NCI-H1417 (cell line): ENCODE data around the gene FAM149A.

Experiments
- DNase-seq, 3 experiments: peaks; one replicate each; lab custom pipeline; 2025; lab: John Stamatoyannopoulos, UW

FAM149A gene

GRCh38 chr4:186105647-186106321 lies 1.3 kb downstream of the FAM149A start:
- peak; percentile 22 to 69 (median 45) for DNase-seq

GRCh38 chr4:186107947-186108346 lies 3.4 kb downstream of the FAM149A start:
- DNase-seq, result no peak

GRCh38 chr4:186108391-186108790 lies 3.9 kb downstream of the FAM149A start:
- DNase-seq, result no peak

DNA sequence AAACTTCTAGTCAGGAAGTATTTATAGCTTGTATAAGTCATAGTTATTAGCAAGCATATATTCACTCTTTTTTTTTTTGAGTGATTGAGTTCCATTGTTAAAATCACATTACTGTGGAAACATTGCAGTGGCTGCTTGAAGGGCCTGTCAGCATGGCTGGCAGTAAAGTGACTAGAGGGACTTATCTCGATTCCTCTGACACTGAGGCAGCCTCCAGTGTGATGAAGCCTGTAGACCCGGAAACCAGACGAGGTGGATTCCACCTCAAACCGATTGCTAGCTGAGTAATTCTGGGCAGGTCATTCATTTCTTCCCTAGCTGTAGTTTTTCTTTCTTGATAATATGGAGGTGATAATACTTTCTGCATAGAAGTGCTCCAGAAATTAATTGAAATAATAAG lies 4.7 kb downstream of the FAM149A start:
- DNase-seq, result no peak

GRCh38 chr4:186116697-186117096 lies 12.2 kb downstream of the FAM149A start:
- DNase-seq, result no peak

- DNase-seq, result no peak
Measured at GRCh38 chr4:186118582-186118981, 14.1 kb downstream of the FAM149A start.

GRCh38 chr4:186121057-186121456 lies 16.6 kb downstream of the FAM149A start:
- peak in 1 of 3 experiments; percentile 35 for DNase-seq

- DNase-seq, result no peak
Measured at GRCh38 chr4:186128842-186129241, 24.3 kb downstream of the FAM149A start.

DNA sequence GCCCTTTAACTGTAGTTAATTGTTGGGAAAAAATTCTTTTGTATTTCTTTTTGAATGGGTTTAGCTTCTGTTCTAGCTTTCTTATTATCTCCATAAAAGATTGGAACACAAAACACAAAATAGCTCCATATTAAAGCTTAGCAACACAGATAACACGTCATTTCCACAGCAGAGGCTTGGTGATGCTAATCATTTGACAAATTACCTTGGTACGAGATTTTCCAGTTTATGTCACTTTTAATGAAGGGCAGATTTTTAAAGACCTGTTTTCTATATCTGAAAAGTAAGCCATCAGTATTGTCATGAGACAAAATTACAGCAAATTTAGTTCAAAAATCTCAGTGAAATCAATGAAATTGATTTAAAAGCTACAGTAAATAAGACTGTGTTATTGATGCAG lies 27.4 kb downstream of the FAM149A start:
- no peak for DNase-seq

DNA sequence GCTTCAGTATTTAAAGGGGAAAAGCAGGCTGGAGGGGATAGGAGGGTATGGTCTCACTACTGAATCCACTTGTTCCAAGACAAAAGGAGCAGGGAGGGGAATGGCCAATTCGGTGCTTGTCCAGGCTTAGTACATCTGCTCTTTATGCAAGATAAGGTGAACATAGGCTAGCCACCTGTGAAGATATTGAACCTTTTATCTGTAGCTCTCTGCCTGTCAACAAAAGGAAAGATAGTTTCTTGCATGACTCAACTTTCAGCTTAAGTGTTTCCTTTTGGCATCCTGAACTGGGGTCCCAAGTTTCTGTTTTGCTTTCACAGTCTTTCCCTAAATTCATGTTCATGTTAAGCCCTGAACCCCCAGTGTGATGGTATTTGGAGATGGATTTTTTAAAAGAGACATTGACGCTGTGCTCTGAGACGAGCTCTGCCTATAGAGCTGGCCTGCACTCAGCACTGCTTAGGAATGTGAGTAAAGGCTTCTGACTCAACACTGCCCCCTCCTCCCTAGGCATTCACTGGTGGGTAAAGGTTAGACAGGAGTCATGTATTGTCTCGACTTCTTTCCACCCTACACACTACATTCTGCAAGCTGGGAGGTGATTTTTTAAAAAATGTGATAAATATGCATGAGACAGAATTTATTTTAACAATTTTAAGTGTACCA lies 28.2 kb downstream of the FAM149A start:
- DNase-seq, result no peak

- no peak for DNase-seq
Measured at GRCh38 chr4:186134257-186134656, 29.8 kb downstream of the FAM149A start.

GRCh38 chr4:186134861-186135260 lies 30.4 kb downstream of the FAM149A start:
- no peak for DNase-seq

GRCh38 chr4:186137196-186137794 lies 32.8 kb downstream of the FAM149A start:
- peak in 2 of 3 experiments; percentile 11 to 50 for DNase-seq

GRCh38 chr4:186144198-186144945 lies 39.9 kb downstream of the FAM149A start:
- peak; percentile 16 to 62 (median 60) for DNase-seq

DNA sequence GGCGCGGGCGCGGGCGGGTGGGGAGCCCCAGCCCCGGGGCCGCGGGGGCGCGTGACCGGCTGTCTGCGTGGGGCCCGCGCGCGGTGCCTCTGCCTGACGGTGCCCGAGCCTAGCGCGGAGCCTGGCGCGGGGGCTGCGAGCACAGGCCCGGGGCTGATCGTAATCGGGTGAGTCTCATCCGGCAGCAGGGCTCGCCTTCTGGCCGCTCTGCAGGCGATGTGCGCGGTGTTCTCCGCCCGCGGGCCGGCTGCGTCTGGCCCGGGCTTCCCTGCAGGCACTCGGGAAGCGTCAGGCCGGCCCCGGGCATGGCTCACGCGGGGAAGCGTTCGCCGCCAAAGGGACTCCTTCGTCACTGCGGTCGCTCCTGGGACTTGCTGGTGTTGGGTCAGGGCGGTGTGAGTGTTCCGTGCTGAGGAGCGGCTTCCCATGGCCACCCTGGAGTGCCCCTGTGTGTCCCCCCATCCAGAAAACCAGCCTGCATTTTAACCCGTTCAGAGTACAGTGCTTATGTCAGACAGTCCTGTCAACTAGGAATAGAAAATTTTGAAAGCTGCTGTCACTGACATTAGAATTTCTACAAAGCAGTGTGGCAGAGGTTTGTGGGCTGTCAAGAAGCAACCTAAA lies 40.6 kb downstream of the FAM149A start:
- peak; percentile 16 to 62 (median 60) for DNase-seq

DNA sequence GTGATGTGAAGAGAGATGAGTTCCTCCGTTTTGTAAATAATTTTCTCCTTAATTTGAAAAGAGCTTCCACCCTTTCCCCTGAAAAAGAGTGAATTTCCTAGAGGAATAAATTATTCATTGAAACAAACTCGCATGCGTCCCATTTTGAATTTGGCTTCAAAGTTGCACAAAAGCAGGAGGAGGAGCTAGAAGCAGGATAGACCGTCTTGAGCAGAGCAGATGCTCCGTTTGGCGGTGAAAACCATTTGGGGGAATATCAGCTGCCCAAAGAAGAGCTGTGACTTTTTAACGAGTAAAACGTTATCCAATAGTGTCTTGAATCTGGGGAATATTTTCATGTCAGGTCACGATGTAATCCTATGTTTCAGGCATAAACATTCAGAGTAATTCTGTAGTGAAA lies 42.0 kb downstream of the FAM149A start:
- no peak for DNase-seq

- DNase-seq, result no peak
Measured at GRCh38 chr4:186148336-186148975, 44.0 kb downstream of the FAM149A start.

DNA sequence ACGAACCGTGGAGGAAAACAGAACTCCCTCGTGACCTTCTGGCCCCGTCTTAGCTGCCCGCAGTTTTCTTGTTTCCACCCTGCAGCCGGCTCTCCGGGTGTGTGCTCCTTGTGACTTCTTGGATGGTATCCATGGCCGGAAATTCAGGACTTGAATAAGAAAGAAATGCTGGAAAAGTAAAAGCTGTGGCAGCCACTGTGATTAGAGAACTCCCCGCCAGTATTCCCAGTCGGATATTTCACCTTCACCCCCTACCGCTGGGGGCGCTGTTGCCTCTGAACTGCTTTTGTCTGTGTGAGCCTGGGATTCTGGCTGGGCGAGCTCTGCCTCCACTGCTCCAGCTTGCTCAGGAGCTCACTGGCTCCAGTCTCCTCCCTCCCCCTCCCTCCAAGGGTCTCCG lies 45.4 kb downstream of the FAM149A start:
- no peak for DNase-seq

DNA sequence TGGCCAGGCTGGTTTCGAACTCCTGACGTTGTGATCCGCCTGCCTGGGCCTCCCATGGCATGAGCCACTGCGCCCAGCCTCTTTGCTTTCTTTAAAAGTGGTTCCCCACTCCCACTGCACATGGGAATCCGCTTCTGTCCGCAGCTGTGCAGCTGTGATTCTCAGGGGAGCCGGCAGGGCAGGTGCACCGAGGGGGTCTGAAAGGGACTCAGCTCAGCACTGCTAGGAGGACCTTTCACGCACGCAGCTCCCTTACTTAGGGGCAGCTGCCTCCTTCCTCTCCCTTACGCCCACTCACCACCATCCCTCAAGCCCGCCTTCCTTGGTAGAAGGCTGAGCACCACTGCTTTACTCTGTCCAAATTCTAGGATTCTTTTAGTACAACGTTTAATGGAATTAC lies 46.4 kb downstream of the FAM149A start:
- DNase-seq, result no peak

DNA sequence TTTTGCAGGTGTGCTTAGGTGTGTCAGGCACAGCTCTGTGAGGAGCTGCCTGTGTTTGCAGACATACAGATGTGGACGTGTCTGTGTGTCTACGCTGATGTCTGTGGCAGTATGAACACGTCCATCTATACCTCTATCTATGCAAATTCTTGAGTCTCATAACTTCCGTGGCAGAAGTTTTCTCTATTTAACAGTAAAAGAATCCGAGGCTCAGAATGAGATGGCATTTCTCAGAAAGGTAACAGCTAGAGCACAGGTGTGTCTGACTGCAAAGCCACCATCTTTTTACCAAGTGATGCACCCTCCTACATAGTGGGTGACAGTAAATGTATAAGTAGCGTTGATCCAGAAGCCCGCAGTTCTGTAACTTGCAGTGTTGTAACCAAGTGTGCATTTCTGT lies 47.0 kb downstream of the FAM149A start:
- DNase-seq, result no peak

DNA sequence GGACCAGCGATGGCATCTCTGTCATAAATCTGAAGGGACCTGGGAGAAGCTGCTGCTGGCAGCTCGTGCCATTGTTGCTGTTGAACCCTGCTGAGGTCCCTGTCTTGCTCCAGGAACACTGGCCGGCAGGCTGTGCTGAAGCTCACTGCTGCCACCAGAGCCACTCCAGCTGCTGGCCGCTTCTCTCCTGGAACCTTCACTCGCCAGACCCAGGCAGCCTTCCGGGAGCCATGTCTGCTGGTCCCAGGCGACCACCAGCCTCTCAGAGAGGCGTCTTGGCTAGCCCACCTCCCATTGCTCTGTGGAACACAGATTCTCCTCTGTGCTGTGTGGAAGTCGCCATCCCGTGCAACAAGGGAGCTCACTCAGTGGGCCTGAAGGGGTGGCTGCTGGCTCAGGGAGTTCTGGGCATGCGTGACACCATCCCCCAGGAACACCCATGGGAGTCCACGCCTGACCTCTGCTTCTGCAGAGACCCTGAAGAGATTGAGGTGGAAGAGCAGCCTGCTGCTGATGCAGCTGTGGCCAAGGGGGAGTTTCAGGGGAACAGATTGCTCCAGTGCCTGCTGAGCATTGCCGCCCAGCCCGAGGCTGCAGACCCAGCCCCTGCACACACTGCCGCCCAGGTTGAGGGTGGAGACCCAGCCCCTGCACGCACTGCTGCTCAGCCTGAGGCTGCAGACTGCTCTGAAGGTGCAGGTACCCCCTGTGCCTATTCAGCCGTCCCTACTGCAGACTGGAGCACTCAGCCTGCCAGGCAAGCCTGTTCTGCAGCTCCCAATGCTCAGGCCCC lies 53.7 kb downstream of the FAM149A start:
- no peak for DNase-seq
